SU-DHL-6 (cell line): ENCODE measurements around the gene KLHL22.

Experiments
- CTCF ChIP-seq: fragments of 200-600 bp; sonication (generic); IDR thresholded peaks from one replicate; pipeline ENCODE4 v1.5.1; 2017; ENCODE audit warnings: antibody characterized with exemption, mild to moderate bottlenecking, low read length, moderate library complexity; ENCODE audit not compliant: insufficient read depth, poor library complexity, severe bottlenecking
- EZH2phosphoT487 ChIP-seq: fragments of 200-600 bp; sonication (generic), shearing (Covaris generic); conservative IDR thresholded peaks from 2 replicates; pipeline ENCODE4 v1.6.1; 2018; ENCODE audit warnings: mild to moderate bottlenecking, antibody characterized with exemption, low read length, moderate library complexity, mixed read lengths

DNA sequence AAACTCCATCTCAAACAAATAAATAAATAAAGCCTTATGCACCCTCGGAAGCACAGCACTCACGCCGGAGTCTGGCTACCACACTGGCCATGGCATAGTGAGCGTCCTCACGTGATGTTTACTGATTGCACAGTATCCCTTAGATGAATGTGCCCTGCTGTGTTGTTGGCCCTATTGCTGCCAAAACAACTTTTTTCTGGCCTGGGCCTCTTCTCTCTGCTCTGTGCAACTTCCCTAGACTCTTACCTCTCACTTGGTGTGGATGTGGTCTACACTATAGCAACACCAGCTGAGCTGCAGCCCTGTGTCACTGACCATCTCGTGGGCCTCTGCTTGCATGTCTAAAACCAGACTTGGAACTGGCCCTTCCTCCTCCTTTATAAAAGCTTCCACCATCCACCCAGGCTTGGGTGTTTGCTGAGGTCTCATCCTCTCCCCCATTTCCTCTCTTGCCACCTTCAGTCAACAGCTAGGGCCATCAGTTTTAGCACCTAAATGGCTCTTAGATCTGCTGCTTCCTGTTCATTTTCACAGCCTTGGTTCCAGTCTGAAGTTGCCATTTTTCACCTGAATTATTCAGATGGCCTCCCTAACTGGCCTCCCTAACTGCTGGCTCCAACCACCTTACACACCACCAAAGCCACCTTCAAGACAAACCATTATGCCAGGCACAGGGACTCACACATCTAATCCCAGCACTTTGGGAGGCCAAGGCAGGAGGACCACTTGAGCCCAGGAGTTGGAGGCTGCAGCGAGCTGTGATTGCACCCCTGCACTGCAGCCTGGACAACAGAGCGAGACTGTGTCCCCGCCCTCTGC is 92.4 kb downstream of the KLHL22 start:
- TF ChIP-seq CTCF (no peak), EZH2phosphoT487 (no peak)
